Measurements from ENCODE around the gene ITPR1. TPM values are rescaled to one million over a fixed set of nuclear protein-coding genes. Genes with fewer than 3 reads are reported as not detected.

Gene ITPR1
- total RNA-seq, 3 donors from 2014 or later, result 10.7 to 80.2 (median 20.7) TPM

DNA sequence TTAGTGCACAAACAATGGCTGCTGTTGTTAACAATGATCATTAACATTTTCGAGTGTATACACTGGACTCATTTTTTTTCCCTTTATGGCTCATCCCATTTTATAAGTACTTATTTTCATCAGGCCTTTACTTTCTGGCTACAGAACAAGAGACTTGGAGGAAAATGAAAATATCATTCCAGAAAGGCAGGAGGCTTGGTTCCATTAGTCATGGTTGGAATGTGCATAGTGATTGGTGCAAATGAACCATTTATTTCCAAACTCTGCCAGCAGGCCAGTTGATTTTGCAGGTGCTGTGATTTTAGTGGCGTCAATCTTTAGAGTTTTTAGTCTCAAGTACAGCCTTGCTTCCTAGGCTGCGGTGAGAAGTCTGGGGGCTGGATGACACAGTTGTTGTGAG lies 151.8 kb downstream of the ITPR1 start:
- Histone ChIP-seq H3K4me1 (ENCODE audit: low read depth) (no peaks in the 10 kb centered on the region), H3K9me3 (no peaks in the 10 kb centered on the region), H3K4me3 (no peak overlapping the region), H3K36me3 (ENCODE audit: low read depth) (no peaks in the 10 kb centered on the region)
- ATAC-seq, result no peak
- DNase-seq, result no peak
- intact Hi-C loops (cut with DNase I, micrococcal nuclease), result no loop called here
- TF ChIP-seq CTCF (IDR thresholded peaks at IDR 0.05), result no peak

DNA sequence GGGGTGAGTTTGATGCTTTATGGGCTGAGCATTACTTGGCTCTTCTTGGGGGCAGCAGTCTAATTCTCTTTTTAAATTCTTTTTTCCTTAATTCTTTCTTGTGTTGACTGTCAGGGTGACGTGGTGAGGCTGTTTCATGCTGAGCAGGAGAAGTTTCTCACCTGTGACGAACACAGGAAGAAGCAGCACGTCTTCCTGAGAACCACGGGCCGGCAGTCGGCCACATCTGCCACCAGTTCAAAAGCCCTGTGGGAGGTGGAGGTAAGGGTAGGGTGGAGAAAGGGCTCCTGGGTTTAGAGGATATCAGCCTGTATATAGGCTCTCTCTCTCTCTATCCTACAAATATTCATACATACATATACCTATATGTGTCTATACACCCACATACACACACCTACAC lies 152.3 kb downstream of the ITPR1 start:
- DNase-seq (no peak), ATAC-seq (no peak)
- H3K36me3 ChIP-seq (ENCODE audit: low read depth), result no peaks in the 10 kb centered on the region
- no peak for TF ChIP-seq CTCF (IDR thresholded peaks at IDR 0.05)
- H3K9me3 ChIP-seq, result no peaks in the 10 kb centered on the region
- intact Hi-C loops (cut with DNase I, micrococcal nuclease), result no loop called here
- no peaks in the 10 kb centered on the region for H3K4me1 ChIP-seq (ENCODE audit: low read depth)
- no peak overlapping the region for H3K4me3 ChIP-seq

DNA sequence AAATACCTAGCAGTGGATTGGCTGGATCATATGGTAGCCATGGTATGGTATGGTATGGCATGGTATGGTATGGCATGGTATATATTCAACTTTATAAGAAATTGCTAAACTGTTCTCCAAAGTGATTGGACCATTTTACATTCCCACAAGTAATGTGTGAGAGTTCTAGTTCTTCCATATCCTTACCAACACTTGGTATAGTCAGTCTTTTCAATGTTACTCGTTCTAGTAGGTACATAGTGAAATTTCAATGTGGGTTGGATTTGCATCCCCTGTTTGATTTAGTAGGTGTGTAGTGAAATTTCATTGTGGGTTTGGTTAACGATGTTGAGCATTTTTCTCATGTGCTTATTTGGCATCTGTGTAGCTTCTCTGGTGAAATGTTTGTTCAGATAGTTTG lies 154.3 kb downstream of the ITPR1 start:
- Histone ChIP-seq H3K9me3 (no peaks in the 10 kb centered on the region), H3K4me3 (no peak overlapping the region), H3K4me1 (ENCODE audit: low read depth) (no peaks in the 10 kb centered on the region), H3K36me3 (ENCODE audit: low read depth) (no peaks in the 10 kb centered on the region)
- DNase-seq, result no peak
- no peak for TF ChIP-seq CTCF (IDR thresholded peaks at IDR 0.05)
- intact Hi-C loops (cut with DNase I, micrococcal nuclease), result no loop called here
- ATAC-seq, result no peak

- ATAC-seq (no peak), DNase-seq (no peak)
- Histone ChIP-seq H3K4me3 (no peak overlapping the region), H3K4me1 (ENCODE audit: low read depth) (no peaks in the 10 kb centered on the region), H3K36me3 (ENCODE audit: low read depth) (no peaks in the 10 kb centered on the region), H3K9me3 (no peaks in the 10 kb centered on the region)
- intact Hi-C loops (cut with DNase I, micrococcal nuclease), result no loop called here
- TF ChIP-seq CTCF (IDR thresholded peaks at IDR 0.05), result no peak
Observed at GRCh38 chr3:4655145-4656045, 162.2 kb downstream of the ITPR1 start.

DNA sequence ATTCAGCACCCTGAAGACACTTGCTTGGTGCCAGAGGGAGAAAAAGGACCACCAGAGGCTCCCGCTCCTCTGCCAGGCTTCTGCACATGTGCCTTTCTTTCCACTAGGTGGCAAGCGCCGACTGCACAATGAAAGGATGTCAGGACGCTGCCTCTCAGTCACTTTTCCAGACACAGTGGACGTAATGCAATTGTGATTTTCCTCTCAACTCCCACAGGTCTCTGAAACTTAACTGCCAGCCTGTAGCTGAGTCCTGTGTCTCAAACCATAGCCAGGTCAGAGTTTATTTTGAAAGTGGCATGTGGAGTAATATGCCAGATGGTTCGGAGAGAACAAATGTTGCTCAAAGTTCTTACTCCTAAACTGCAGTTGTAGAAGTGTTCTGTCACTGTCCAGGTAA lies 162.9 kb downstream of the ITPR1 start:
- DNase-seq, result peak in 2 of 3 donors; percentile 46 to 53
- intact Hi-C loops (cut with DNase I, micrococcal nuclease), result no loop called here
- Histone ChIP-seq H3K4me1 (ENCODE audit: low read depth) (no peaks in the 10 kb centered on the region), H3K9me3 (no peaks in the 10 kb centered on the region), H3K36me3 (ENCODE audit: low read depth) (no peaks in the 10 kb centered on the region), H3K4me3 (no peak overlapping the region)
- peak; percentile 73 for ATAC-seq
- peak; percentile 38 for TF ChIP-seq CTCF (IDR thresholded peaks at IDR 0.05)
